Liver (tissue), 10 donors: ENCODE data around the gene DDX39B. TPM values are rescaled to one million over a fixed set of nuclear protein-coding genes. Genes with fewer than 3 reads are reported as not detected.

Source experiments
- DNase-seq: peaks from one replicate; pipeline ENCODE4 v3.0.0-alpha.2; 2017; ENCODE audit warnings: low spot score
- H3K27ac ChIP-seq, 2 donors: one replicate each; pipeline ENCODE4 v1.7.0; 2013; ENCODE audit warnings: inconsistent platforms in 2 of 2, low read length in 2 of 2, control low read depth in 1 of 2, low read depth in 1 of 2, mild to moderate bottlenecking in 1 of 2
- H3K27me3 ChIP-seq, 4 donors: one replicate each; pipeline versions ENCODE4 v1.6.1 to v1.7.0; 2013; ENCODE audit warnings: low read length in 3 of 4, inconsistent platforms in 1 of 4, mild to moderate bottlenecking in 1 of 4, moderate library complexity in 1 of 4; ENCODE audit not compliant: control insufficient read depth in 4 of 4, insufficient read depth in 4 of 4
- H3K36me3 ChIP-seq, 4 donors: one replicate each; pipeline versions ENCODE4 v1.6.1 to v1.7.0; 2013; ENCODE audit warnings: low read length in 3 of 4, mild to moderate bottlenecking in 3 of 4, low read depth in 1 of 4, moderate library complexity in 1 of 4; ENCODE audit not compliant: control insufficient read depth in 4 of 4, insufficient read depth in 3 of 4
- H3K4me1 ChIP-seq, 4 donors: one replicate each; pipeline versions ENCODE4 v1.6.1 to v1.7.0; 2013; ENCODE audit warnings: low read length in 3 of 4, mild to moderate bottlenecking in 3 of 4, moderate library complexity in 1 of 4; ENCODE audit not compliant: control insufficient read depth in 4 of 4, insufficient read depth in 4 of 4
- H3K4me3 ChIP-seq, 3 donors: one replicate each; pipeline versions ENCODE4 v1.6.1 to v1.7.0; 2013; ENCODE audit warnings: low read length in 3 of 3, control low read depth in 1 of 3, low read depth in 1 of 3, mild to moderate bottlenecking in 1 of 3
- H3K9ac ChIP-seq, 2 donors: one replicate each; pipeline ENCODE4 v1.7.0; 2013; ENCODE audit warnings: low read length in 2 of 2, mild to moderate bottlenecking in 2 of 2, moderate library complexity in 2 of 2, control low read depth in 1 of 2, low read depth in 1 of 2
- H3K9me3 ChIP-seq, 4 donors: one replicate each; pipeline versions ENCODE4 v1.6.1 to v1.7.0; 2013; ENCODE audit warnings: low read length in 3 of 4; ENCODE audit not compliant: control insufficient read depth in 4 of 4
- EGR1 ChIP-seq, 2 donors: IDR thresholded peaks; 2 replicates each; pipeline ENCODE4 v1.6.1; 2016 to 2018; ENCODE audit warnings: antibody characterized with exemption in 2 of 2, low read depth in 2 of 2
- FOXA1 ChIP-seq: IDR thresholded peaks from 2 replicates; pipeline ENCODE4 v1.6.1; 2016; ENCODE audit warnings: antibody characterized with exemption
- FOXA2 ChIP-seq: IDR thresholded peaks from 2 replicates; pipeline ENCODE4 v1.6.1; 2016; ENCODE audit warnings: antibody characterized with exemption
- GABPA ChIP-seq, 2 donors: IDR thresholded peaks in 1 of 2; conservative IDR thresholded peaks in 1 of 2; 2 replicates each; pipeline ENCODE4 v1.6.1; 2016; ENCODE audit warnings: antibody characterized with exemption in 2 of 2, mild to moderate bottlenecking in 1 of 2, moderate library complexity in 1 of 2
- HNF4A ChIP-seq, 2 donors: conservative IDR thresholded peaks; 2 replicates each; pipeline ENCODE4 v1.6.1; 2016; ENCODE audit warnings: antibody characterized with exemption in 2 of 2, mild to moderate bottlenecking in 2 of 2
- HNF4G ChIP-seq: IDR thresholded peaks from 2 replicates; pipeline ENCODE4 v1.6.1; 2016; ENCODE audit warnings: antibody characterized with exemption
- JUND ChIP-seq, 2 donors: IDR thresholded peaks; 2 replicates each; pipeline ENCODE4 v1.6.1; 2016; ENCODE audit warnings: antibody characterized with exemption in 2 of 2
- NR2F2 ChIP-seq: IDR thresholded peaks from 2 replicates; pipeline ENCODE4 v1.6.1; 2016; ENCODE audit warnings: antibody characterized with exemption
- RXRA ChIP-seq, 2 donors: IDR thresholded peaks; 2 replicates each; pipeline ENCODE4 v1.6.1; 2017 to 2018; ENCODE audit warnings: antibody characterized with exemption in 2 of 2, mild to moderate bottlenecking in 1 of 2
- SP1 ChIP-seq: IDR thresholded peaks from 2 replicates; pipeline ENCODE4 v1.6.1; 2018; ENCODE audit warnings: antibody characterized with exemption, mild to moderate bottlenecking
- YY1 ChIP-seq: IDR thresholded peaks from 2 replicates; pipeline ENCODE4 v1.6.1; 2016; ENCODE audit warnings: antibody characterized with exemption, mild to moderate bottlenecking
- WGBS: extraction: QIAGEN DNeasy Blood & Tissue Kit; methylation state at CpG from one replicate; pipeline ENCODE4 v1.1.7; 2013; 5-methylcytosine and 5-hydroxymethylcytosine counted together
- polyA plus RNA-seq, 2 donors: library from polyadenylated mRNA; stranded (reverse) in 1 of 2; unstranded in 1 of 2; fragments of 200-250 nt in 1 of 2; fragments of >200 nt in 1 of 2; fragmentation: Nextera tagmentation in 1 of 2; extraction: Ambion mirVana in 1 of 2; gene quantifications; one replicate each; pipeline versions ENCODE4 v1.2.1 to v1.2.3, GENCODE V29; 2013 to 2015
- small RNA-seq: library from RNA; depleted of rRNA; stranded (forward); fragments of <200 nt; gene quantifications from one replicate; pipeline ENCODE3, GENCODE V24; 2014
- total RNA-seq, 2 donors: library from RNA; depleted of rRNA; stranded (reverse); fragments of >200 nt; gene quantifications; one replicate each; pipeline ENCODE4 v1.2.3, GENCODE V29; 2014
- TF ChIP-seq, protein P1 (sequence below): IDR thresholded peaks from 2 replicates; pipeline ENCODE4 v1.6.1; 2016; ENCODE audit warnings: antibody characterized with exemption, mild to moderate bottlenecking
- TF ChIP-seq, protein P2 (sequence below): IDR thresholded peaks from 2 replicates; pipeline ENCODE4 v1.6.1; 2016; ENCODE audit warnings: antibody characterized with exemption
- donor health status: healthy.
- donor health status: healthy.
- donor health status: healthy.
- donor health status: healthy.
- donor health status: healthy.

DDX39B gene
- total and polyA plus RNA-seq, 4 donors = 75.0 to 254 (median 135) TPM

GRCh38 chr6:31480574-31480973, 61.2 kb downstream of the DDX39B start:
- Histone ChIP-seq H3K27me3 (no peaks in the 10 kb centered on the region), H3K4me3 (no peak overlapping the region), H3K9ac (no peak overlapping the region), H3K36me3 (no peaks in the 10 kb centered on the region), H3K4me1 (no peaks in the 10 kb centered on the region), H3K9me3 (no peaks in the 10 kb centered on the region), H3K27ac (no peak overlapping the region)
- TF ChIP-seq GABPA (IDR thresholded peaks at IDR 0.05 in 1 of 2, conservative IDR thresholded peaks at IDR 0.05 in 1 of 2) = no peak
- TF ChIP-seq SP1 = no peak
- no peak for TF ChIP-seq RXRA (IDR thresholded peaks at IDR 0.05)
- no peak for TF ChIP-seq FOXA2
- no peak for TF ChIP-seq YY1
- TF ChIP-seq HNF4G = no peak
- TF ChIP-seq JUND (IDR thresholded peaks at IDR 0.05) = no peak
- no peak for TF ChIP-seq HNF4A (conservative IDR thresholded peaks at IDR 0.05)
- no peak for TF ChIP-seq FOXA1
- no peak for TF ChIP-seq EGR1 (IDR thresholded peaks at IDR 0.05; ENCODE audit: low read depth in 2 of 2)
- TF ChIP-seq, protein P1, sequence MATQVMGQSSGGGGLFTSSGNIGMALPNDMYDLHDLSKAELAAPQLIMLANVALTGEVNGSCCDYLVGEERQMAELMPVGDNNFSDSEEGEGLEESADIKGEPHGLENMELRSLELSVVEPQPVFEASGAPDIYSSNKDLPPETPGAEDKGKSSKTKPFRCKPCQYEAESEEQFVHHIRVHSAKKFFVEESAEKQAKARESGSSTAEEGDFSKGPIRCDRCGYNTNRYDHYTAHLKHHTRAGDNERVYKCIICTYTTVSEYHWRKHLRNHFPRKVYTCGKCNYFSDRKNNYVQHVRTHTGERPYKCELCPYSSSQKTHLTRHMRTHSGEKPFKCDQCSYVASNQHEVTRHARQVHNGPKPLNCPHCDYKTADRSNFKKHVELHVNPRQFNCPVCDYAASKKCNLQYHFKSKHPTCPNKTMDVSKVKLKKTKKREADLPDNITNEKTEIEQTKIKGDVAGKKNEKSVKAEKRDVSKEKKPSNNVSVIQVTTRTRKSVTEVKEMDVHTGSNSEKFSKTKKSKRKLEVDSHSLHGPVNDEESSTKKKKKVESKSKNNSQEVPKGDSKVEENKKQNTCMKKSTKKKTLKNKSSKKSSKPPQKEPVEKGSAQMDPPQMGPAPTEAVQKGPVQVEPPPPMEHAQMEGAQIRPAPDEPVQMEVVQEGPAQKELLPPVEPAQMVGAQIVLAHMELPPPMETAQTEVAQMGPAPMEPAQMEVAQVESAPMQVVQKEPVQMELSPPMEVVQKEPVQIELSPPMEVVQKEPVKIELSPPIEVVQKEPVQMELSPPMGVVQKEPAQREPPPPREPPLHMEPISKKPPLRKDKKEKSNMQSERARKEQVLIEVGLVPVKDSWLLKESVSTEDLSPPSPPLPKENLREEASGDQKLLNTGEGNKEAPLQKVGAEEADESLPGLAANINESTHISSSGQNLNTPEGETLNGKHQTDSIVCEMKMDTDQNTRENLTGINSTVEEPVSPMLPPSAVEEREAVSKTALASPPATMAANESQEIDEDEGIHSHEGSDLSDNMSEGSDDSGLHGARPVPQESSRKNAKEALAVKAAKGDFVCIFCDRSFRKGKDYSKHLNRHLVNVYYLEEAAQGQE = no peak
- TF ChIP-seq, protein P2, sequence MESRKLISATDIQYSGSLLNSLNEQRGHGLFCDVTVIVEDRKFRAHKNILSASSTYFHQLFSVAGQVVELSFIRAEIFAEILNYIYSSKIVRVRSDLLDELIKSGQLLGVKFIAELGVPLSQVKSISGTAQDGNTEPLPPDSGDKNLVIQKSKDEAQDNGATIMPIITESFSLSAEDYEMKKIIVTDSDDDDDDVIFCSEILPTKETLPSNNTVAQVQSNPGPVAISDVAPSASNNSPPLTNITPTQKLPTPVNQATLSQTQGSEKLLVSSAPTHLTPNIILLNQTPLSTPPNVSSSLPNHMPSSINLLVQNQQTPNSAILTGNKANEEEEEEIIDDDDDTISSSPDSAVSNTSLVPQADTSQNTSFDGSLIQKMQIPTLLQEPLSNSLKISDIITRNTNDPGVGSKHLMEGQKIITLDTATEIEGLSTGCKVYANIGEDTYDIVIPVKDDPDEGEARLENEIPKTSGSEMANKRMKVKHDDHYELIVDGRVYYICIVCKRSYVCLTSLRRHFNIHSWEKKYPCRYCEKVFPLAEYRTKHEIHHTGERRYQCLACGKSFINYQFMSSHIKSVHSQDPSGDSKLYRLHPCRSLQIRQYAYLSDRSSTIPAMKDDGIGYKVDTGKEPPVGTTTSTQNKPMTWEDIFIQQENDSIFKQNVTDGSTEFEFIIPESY = no peak
- no peak for TF ChIP-seq NR2F2
- WGBS = 83% methylated on average over 11 of the region's 11 CpGs
- no peak for DNase-seq

Small RNAs within 50 kb of the gene (small RNA-seq; reads per million reads assigned to genes)
- gene AL663061.1 (not detected), gene RF00019 (not detected), gene SNORD117 (207 reads per million, percentile 98 among the genes with 10 or more reads in this experiment), gene SNORD84 (not detected)

Other genes with a start within 250 kb of the DDX39B start
- 100 to 1,000 TPM; 341 to 369 TPM for gene HLA-B, start 184.8 kb downstream of the DDX39B start, total RNA-seq
- 100 to 1,000 TPM; 464 to 864 TPM for gene HLA-B, start 184.8 kb downstream of the DDX39B start, polyA plus RNA-seq
- gene MICA, start 138.4 kb downstream of the DDX39B start, total RNA-seq = 1 to 10 TPM; 3.3 to 9.1 TPM
- gene MICA, start 138.4 kb downstream of the DDX39B start, polyA plus RNA-seq = 1 to 10 TPM; 3.2 to 5.0 TPM
- gene MICB, start 43.9 kb downstream of the DDX39B start, total RNA-seq = 1 to 10 TPM; 1.8 to 4.9 TPM
- under 1 TPM; 0.19 to 0.66 TPM for gene MICB, start 43.9 kb downstream of the DDX39B start, polyA plus RNA-seq
- under 1 TPM in 1 of 2 donors, not detected in 1; 0.56 TPM for gene MCCD1, start 13.0 kb downstream of the DDX39B start, total RNA-seq
- not detected for gene MCCD1, start 13.0 kb downstream of the DDX39B start, polyA plus RNA-seq
- gene ATP6V1G2, start 4.6 kb upstream of the DDX39B start, total RNA-seq = under 1 TPM; 0.14 to 0.17 TPM
- gene ATP6V1G2, start 4.6 kb upstream of the DDX39B start, polyA plus RNA-seq = under 1 TPM; 0.35 to 0.36 TPM
- 1 to 10 TPM; 6.7 to 8.0 TPM for gene NFKBIL1, start 5.6 kb upstream of the DDX39B start, total RNA-seq
- gene NFKBIL1, start 5.6 kb upstream of the DDX39B start, polyA plus RNA-seq = 1 to 10 TPM; 3.3 to 9.6 TPM
- gene LTA, start 30.3 kb upstream of the DDX39B start, total RNA-seq = not detected
- under 1 TPM in 1 of 2 donors, not detected in 1; 0.05 TPM for gene LTA, start 30.3 kb upstream of the DDX39B start, polyA plus RNA-seq
- gene TNF, start 33.6 kb upstream of the DDX39B start, total RNA-seq = under 1 TPM; 0.19 to 0.42 TPM
- under 1 TPM in 1 of 2 donors, not detected in 1; 0.06 TPM for gene TNF, start 33.6 kb upstream of the DDX39B start, polyA plus RNA-seq
- gene LTB, start 40.4 kb upstream of the DDX39B start, total RNA-seq = 1 to 10 TPM in 1 of 2 donors, under 1 TPM in 1; 0.67 to 5.3 TPM
- 1 to 10 TPM; 1.4 to 1.7 TPM for gene LTB, start 40.4 kb upstream of the DDX39B start, polyA plus RNA-seq
- gene LST1, start 44.3 kb upstream of the DDX39B start, total RNA-seq = 10 to 100 TPM; 10.4 to 24.6 TPM
- 10 to 100 TPM; 11.6 to 15.3 TPM for gene LST1, start 44.3 kb upstream of the DDX39B start, polyA plus RNA-seq
- gene NCR3, start 51.0 kb upstream of the DDX39B start, total RNA-seq = under 1 TPM in 1 of 2 donors, not detected in 1; 0.42 TPM
- under 1 TPM; 0.14 to 0.71 TPM for gene NCR3, start 51.0 kb upstream of the DDX39B start, polyA plus RNA-seq
- 10 to 100 TPM; 12.2 to 46.8 TPM for gene AIF1, start 73.2 kb upstream of the DDX39B start, total RNA-seq
- 10 to 100 TPM; 24.9 to 28.6 TPM for gene AIF1, start 73.2 kb upstream of the DDX39B start, polyA plus RNA-seq
- gene PRRC2A, start 78.7 kb upstream of the DDX39B start, total RNA-seq = 10 to 100 TPM; 27.2 to 31.9 TPM
- 10 to 100 TPM; 21.9 to 39.3 TPM for gene PRRC2A, start 78.7 kb upstream of the DDX39B start, polyA plus RNA-seq
- 100 to 1,000 TPM; 109 to 119 TPM for gene BAG6, start 110.7 kb upstream of the DDX39B start, total RNA-seq
- gene BAG6, start 110.7 kb upstream of the DDX39B start, polyA plus RNA-seq = 100 to 1,000 TPM in 1 of 2 donors, 10 to 100 TPM in 1; 64.9 to 116 TPM
- gene APOM, start 113.9 kb upstream of the DDX39B start, total RNA-seq = 100 to 1,000 TPM in 1 of 2 donors, 10 to 100 TPM in 1; 89.8 to 164 TPM
- gene APOM, start 113.9 kb upstream of the DDX39B start, polyA plus RNA-seq = 100 to 1,000 TPM; 182 to 587 TPM
- gene C6orf47, start 118.8 kb upstream of the DDX39B start, total RNA-seq = 10 to 100 TPM in 1 of 2 donors, 1 to 10 TPM in 1; 8.1 to 10.8 TPM
- 1 to 10 TPM; 2.0 to 6.7 TPM for gene C6orf47, start 118.8 kb upstream of the DDX39B start, polyA plus RNA-seq
- gene GPANK1, start 123.0 kb upstream of the DDX39B start, total RNA-seq = 10 to 100 TPM in 1 of 2 donors, 1 to 10 TPM in 1; 8.7 to 13.9 TPM
- gene GPANK1, start 123.0 kb upstream of the DDX39B start, polyA plus RNA-seq = 10 to 100 TPM in 1 of 2 donors, 1 to 10 TPM in 1; 7.6 to 13.8 TPM
- 10 to 100 TPM; 58.1 to 60.5 TPM for gene CSNK2B, start 124.1 kb upstream of the DDX39B start, total RNA-seq
- gene CSNK2B, start 124.1 kb upstream of the DDX39B start, polyA plus RNA-seq = 100 to 1,000 TPM in 1 of 2 donors, 10 to 100 TPM in 1; 93.5 to 108 TPM
- 1 to 10 TPM; 1.4 to 5.9 TPM for gene LY6G5B, start 128.0 kb upstream of the DDX39B start, total RNA-seq
- 1 to 10 TPM; 1.2 to 2.8 TPM for gene LY6G5B, start 128.0 kb upstream of the DDX39B start, polyA plus RNA-seq
- gene LY6G5C, start 139.1 kb upstream of the DDX39B start, total RNA-seq = 1 to 10 TPM in 1 of 2 donors, under 1 TPM in 1; 0.59 to 1.1 TPM
- 1 to 10 TPM; 1.1 to 2.5 TPM for gene LY6G5C, start 139.1 kb upstream of the DDX39B start, polyA plus RNA-seq
- 10 to 100 TPM; 39.1 to 59.4 TPM for gene ABHD16A, start 161.3 kb upstream of the DDX39B start, total RNA-seq
- gene ABHD16A, start 161.3 kb upstream of the DDX39B start, polyA plus RNA-seq = 10 to 100 TPM; 26.6 to 30.8 TPM
- 1 to 10 TPM in 1 of 2 donors, under 1 TPM in 1; 0.08 to 3.2 TPM for gene LY6G6F, start 164.9 kb upstream of the DDX39B start, total RNA-seq
- gene LY6G6F, start 164.9 kb upstream of the DDX39B start, polyA plus RNA-seq = not detected
- gene LY6G6D, start 173.3 kb upstream of the DDX39B start, total RNA-seq = not detected
- not detected for gene LY6G6D, start 173.3 kb upstream of the DDX39B start, polyA plus RNA-seq
- not detected for gene LY6G6C, start 179.7 kb upstream of the DDX39B start, total RNA-seq
- not detected for gene LY6G6C, start 179.7 kb upstream of the DDX39B start, polyA plus RNA-seq
- 10 to 100 TPM in 1 of 2 donors, under 1 TPM in 1; 0.08 to 10.7 TPM for gene MPIG6B, start 181.4 kb upstream of the DDX39B start, total RNA-seq
- under 1 TPM; 0.15 to 0.33 TPM for gene MPIG6B, start 181.4 kb upstream of the DDX39B start, polyA plus RNA-seq
- gene DDAH2, start 187.3 kb upstream of the DDX39B start, total RNA-seq = 10 to 100 TPM; 23.8 to 31.4 TPM
- 10 to 100 TPM; 19.8 to 22.6 TPM for gene DDAH2, start 187.3 kb upstream of the DDX39B start, polyA plus RNA-seq
- gene CLIC1, start 194.5 kb upstream of the DDX39B start, total RNA-seq = 100 to 1,000 TPM in 1 of 2 donors, 10 to 100 TPM in 1; 56.5 to 124 TPM
- gene CLIC1, start 194.5 kb upstream of the DDX39B start, polyA plus RNA-seq = 10 to 100 TPM; 63.7 to 65.2 TPM
- 1 to 10 TPM; 5.9 to 6.4 TPM for gene MSH5, start 198.0 kb upstream of the DDX39B start, total RNA-seq
- 1 to 10 TPM; 1.2 to 2.2 TPM for gene MSH5, start 198.0 kb upstream of the DDX39B start, polyA plus RNA-seq
- 1 to 10 TPM in 1 of 2 donors, under 1 TPM in 1; 0.59 to 2.6 TPM for gene SAPCD1, start 220.7 kb upstream of the DDX39B start, total RNA-seq
- gene SAPCD1, start 220.7 kb upstream of the DDX39B start, polyA plus RNA-seq = under 1 TPM in 1 of 2 donors, not detected in 1; 0.68 TPM
- 1 to 10 TPM in 1 of 2 donors, under 1 TPM in 1; 0.17 to 2.0 TPM for gene VWA7, start 235.3 kb upstream of the DDX39B start, total RNA-seq
- 1 to 10 TPM in 1 of 2 donors, under 1 TPM in 1; 0.81 to 1.0 TPM for gene VWA7, start 235.3 kb upstream of the DDX39B start, polyA plus RNA-seq